ENCODE data around the gene PAX5. TPM values are rescaled to one million over a fixed set of nuclear protein-coding genes. Genes with fewer than 3 reads are reported as not detected.

Gene PAX5
- total RNA-seq, 4 donors from 2014 or later, result 0.55 TPM; not detected in 3

GRCh38 chr9:36950389-36950788, 83.7 kb downstream of the PAX5 start:
- Histone ChIP-seq H3K27me3 (no peaks in the 10 kb centered on the region), H3K27ac (no peak overlapping the region), H3K9me3 (no peaks in the 10 kb centered on the region), H3K36me3 (no peaks in the 10 kb centered on the region), H3K4me3 (no peak overlapping the region), H3K4me1 (no peaks in the 10 kb centered on the region)
- DNase-seq, result no peak
- TF ChIP-seq POLR2A (IDR thresholded peaks at IDR 0.05), result no peak
- TF ChIP-seq, protein P1, sequence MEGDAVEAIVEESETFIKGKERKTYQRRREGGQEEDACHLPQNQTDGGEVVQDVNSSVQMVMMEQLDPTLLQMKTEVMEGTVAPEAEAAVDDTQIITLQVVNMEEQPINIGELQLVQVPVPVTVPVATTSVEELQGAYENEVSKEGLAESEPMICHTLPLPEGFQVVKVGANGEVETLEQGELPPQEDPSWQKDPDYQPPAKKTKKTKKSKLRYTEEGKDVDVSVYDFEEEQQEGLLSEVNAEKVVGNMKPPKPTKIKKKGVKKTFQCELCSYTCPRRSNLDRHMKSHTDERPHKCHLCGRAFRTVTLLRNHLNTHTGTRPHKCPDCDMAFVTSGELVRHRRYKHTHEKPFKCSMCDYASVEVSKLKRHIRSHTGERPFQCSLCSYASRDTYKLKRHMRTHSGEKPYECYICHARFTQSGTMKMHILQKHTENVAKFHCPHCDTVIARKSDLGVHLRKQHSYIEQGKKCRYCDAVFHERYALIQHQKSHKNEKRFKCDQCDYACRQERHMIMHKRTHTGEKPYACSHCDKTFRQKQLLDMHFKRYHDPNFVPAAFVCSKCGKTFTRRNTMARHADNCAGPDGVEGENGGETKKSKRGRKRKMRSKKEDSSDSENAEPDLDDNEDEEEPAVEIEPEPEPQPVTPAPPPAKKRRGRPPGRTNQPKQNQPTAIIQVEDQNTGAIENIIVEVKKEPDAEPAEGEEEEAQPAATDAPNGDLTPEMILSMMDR (IDR thresholded peaks at IDR 0.05), result no peak
- intact Hi-C loops (cut with DNase I; ENCODE audit: low total_unique reads), result no loop called here

- Histone ChIP-seq H3K4me1 (no peaks in the 10 kb centered on the region), H3K27me3 (no peaks in the 10 kb centered on the region), H3K4me3 (no peak overlapping the region), H3K9me3 (no peaks in the 10 kb centered on the region), H3K27ac (no peak overlapping the region), H3K36me3 (no peaks in the 10 kb centered on the region)
- TF ChIP-seq, protein P1 (IDR thresholded peaks at IDR 0.05), result no peak
- TF ChIP-seq POLR2A (IDR thresholded peaks at IDR 0.05), result no peak
- DNase-seq, result no peak
- intact Hi-C loops (cut with DNase I; ENCODE audit: low total_unique reads), result no loop called here
Observed at GRCh38 chr9:36949466-36949865, 84.6 kb downstream of the PAX5 start.

DNA sequence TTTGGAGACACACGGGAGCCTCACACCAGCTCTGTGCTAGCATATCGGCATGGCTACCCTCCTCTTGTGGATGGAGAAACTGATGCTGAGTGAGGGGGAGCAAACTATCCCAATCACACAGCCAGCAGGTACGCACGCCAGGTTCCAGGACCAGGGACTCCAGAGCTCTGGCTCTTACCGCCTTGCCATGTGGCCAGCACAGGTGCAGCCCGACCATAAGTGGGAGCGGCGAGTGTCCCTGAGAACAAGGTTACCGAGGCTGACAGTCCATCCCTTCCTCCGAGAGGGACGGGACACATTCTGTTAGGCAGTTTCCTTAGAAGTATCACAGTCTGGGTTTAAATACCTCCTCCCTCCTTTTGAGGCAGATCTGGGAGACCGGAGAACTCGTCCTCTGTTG, 86.0 kb downstream of the PAX5 start:
- TF ChIP-seq POLR2A (IDR thresholded peaks at IDR 0.05), result no peak
- H3K4me3 ChIP-seq, result no peak overlapping the region
- H3K27me3 ChIP-seq, result no peaks in the 10 kb centered on the region
- intact Hi-C loops (cut with DNase I; ENCODE audit: low total_unique reads), result no loop called here
- no peaks in the 10 kb centered on the region for H3K36me3 ChIP-seq
- H3K9me3 ChIP-seq, result no peaks in the 10 kb centered on the region
- H3K27ac ChIP-seq, result no peak overlapping the region
- DNase-seq, result no peak
- H3K4me1 ChIP-seq, result no peaks in the 10 kb centered on the region

GRCh38 chr9:36946653-36947052, 87.4 kb downstream of the PAX5 start:
- DNase-seq, result no peak
- no peak for TF ChIP-seq POLR2A (IDR thresholded peaks at IDR 0.05)
- TF ChIP-seq, protein P1 (IDR thresholded peaks at IDR 0.05), result no peak
- H3K27ac ChIP-seq, result no peak overlapping the region
- no peaks in the 10 kb centered on the region for H3K36me3 ChIP-seq
- intact Hi-C loops (cut with DNase I; ENCODE audit: low total_unique reads), result no loop called here
- H3K4me1 ChIP-seq, result no peaks in the 10 kb centered on the region
- no peak overlapping the region for H3K4me3 ChIP-seq
- no peaks in the 10 kb centered on the region for H3K9me3 ChIP-seq
- no peaks in the 10 kb centered on the region for H3K27me3 ChIP-seq

- intact Hi-C loops (cut with DNase I; ENCODE audit: low total_unique reads), result no loop called here
- no peak for DNase-seq
Observed at GRCh38 chr9:36945999-36946398, 88.1 kb downstream of the PAX5 start.

More at GRCh38 chr9:36945999-36946398, 88.1 kb downstream of the PAX5 start:
- H3K27me3 ChIP-seq, result no peaks in the 10 kb centered on the region
- no peaks in the 10 kb centered on the region for H3K36me3 ChIP-seq
- no peak for TF ChIP-seq POLR2A (IDR thresholded peaks at IDR 0.05)
- TF ChIP-seq, protein P1 (IDR thresholded peaks at IDR 0.05), result no peak
- no peak overlapping the region for H3K27ac ChIP-seq
- H3K4me1 ChIP-seq, result no peaks in the 10 kb centered on the region
- no peaks in the 10 kb centered on the region for H3K9me3 ChIP-seq
- no peak overlapping the region for H3K4me3 ChIP-seq

All from uterus (tissue), 4 donors.